ENCODE measurements around the gene RNH1. TPM values are rescaled to one million over a fixed set of nuclear protein-coding genes. Genes with fewer than 3 reads are reported as not detected.

The RNH1 gene
- total and polyA plus RNA-seq, 2 of the 8 experiments (the other 6 are each of a cell fraction or from before 2014, with no cell fraction given): 48.7 to 49.8 TPM

DNA sequence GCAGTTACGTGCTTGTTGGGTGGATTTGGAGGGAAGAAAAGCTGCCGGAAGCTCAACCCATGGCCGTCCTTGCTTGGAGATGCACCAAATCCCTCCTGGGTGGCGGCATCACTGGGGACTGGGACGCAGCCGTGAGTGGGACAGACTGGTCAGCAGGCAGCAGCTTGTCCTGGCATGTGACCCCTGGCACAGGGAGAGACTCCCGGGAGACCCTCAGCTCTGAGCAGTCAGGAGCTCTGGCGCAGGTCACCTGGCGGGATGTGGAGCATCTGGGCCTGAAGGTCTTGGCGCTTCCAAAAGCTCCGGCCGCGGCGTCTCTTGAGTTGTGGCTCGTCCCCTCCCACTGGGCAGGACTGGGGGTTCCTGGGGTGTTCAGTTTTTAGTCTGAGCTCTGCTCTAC lies 30.6 kb downstream of the RNH1 start:
- H3K27ac ChIP-seq (ENCODE audit: low read depth, low read length): no peak overlapping the region
- no peaks in the 10 kb centered on the region for H3K9me3 ChIP-seq (ENCODE audit: insufficient read depth in 2 of 2, low read depth in 1 of 2, low read length in 1 of 2)
- H3K4ac ChIP-seq (replicated peaks; ENCODE audit: insufficient read length, low read depth, low read length): no peak overlapping the region
- FAIRE-seq (no peak), DNase-seq (ENCODE audit: low read depth in 1 of 2, low spot score in 2 of 2) (no peak)
- peaks cover 0 to 7% (median 2%) of the 10 kb centered on the region in 4 experiments; a peak in 2 of 8 replicates for H3K36me3 ChIP-seq (ENCODE audit: control insufficient read depth in 2 of 4, insufficient read depth in 4 of 4, low read length in 3 of 4)
- no peaks in the 10 kb centered on the region for H3K27me3 ChIP-seq (replicated peaks in 1 of 4; ENCODE audit: control insufficient read depth in 3 of 4, extremely low read depth in 1 of 4, insufficient read depth in 3 of 4, low read length in 3 of 4)
- H3K18ac ChIP-seq (ENCODE audit: extremely low read depth, low read length): no peak overlapping the region
- no peak overlapping the region for H3K14ac ChIP-seq (ENCODE audit: insufficient read length)
- H2BK5ac ChIP-seq (ENCODE audit: low read depth, low read length): 0 out of 2 replicates have a peak overlapping the region, but pooled peaks have one; percentile 32
- H3K79me2 ChIP-seq (ENCODE audit: control insufficient read depth in 1 of 2, insufficient read depth in 2 of 2, low read length in 2 of 2): peaks cover 7 to 30% of the 10 kb centered on the region in 2 experiments
- H4K20me1 ChIP-seq (replicated peaks in 1 of 2; ENCODE audit: control insufficient read depth in 1 of 2, insufficient read depth in 2 of 2, low read length in 2 of 2): peaks cover 0 to 9% of the 10 kb centered on the region in 2 experiments
- no peak overlapping the region for H2BK12ac ChIP-seq (ENCODE audit: low read depth, low read length)
- H3K4me1 ChIP-seq (replicated peaks in 1 of 4; ENCODE audit: control insufficient read depth in 3 of 4, insufficient read depth in 4 of 4, low read length in 3 of 4): peaks cover 0 to 3% (median under 1%) of the 10 kb centered on the region in 4 experiments; a peak in 2 of 7 replicates
- H2BK20ac ChIP-seq (ENCODE audit: low read length): no peak overlapping the region
- no peaks in the 10 kb centered on the region for H3K23me2 ChIP-seq (ENCODE audit: low read depth, low read length)
- ChIA-PET POLR2A (ENCODE audit: partially characterized antibody) (interaction anchor here (0.8 to 1.8 kb wide), 6 partner anchors 9 to 59 kb away, joined by 3 to 4 read pairs (median 3); no protein-coding TSS in a partner anchor), CTCF (ENCODE audit: partially characterized antibody) (interaction anchor here (0.6 to 1.5 kb wide), 10 partner anchors 22 to 124 kb away, joined by 3 to 6 read pairs (median 3); no protein-coding TSS in a partner anchor)
- H2AK5ac ChIP-seq (ENCODE audit: low read depth, low read length): no peak overlapping the region
- H3K56ac ChIP-seq (replicated peaks; ENCODE audit: insufficient read length, low read depth, low read length): no peak overlapping the region
- TF ChIP-seq EZH2 (IDR thresholded peaks at IDR 0.05; ENCODE audit: low read depth, low read length, severe bottlenecking): no peak
- no peak for TF ChIP-seq RXRA (IDR thresholded peaks at IDR 0.05; ENCODE audit: insufficient read depth, low read depth, low read length)
- no peak for TF ChIP-seq SP2 (IDR thresholded peaks at IDR 0.05; ENCODE audit: low read length)
- no peak for TF ChIP-seq RBBP5 (IDR thresholded peaks at IDR 0.05; ENCODE audit: borderline replicate concordance, low read depth, low read length)
- no peak for TF ChIP-seq SIX5 (IDR thresholded peaks at IDR 0.05; ENCODE audit: low read depth, low read length)
- TF ChIP-seq, protein P1, sequence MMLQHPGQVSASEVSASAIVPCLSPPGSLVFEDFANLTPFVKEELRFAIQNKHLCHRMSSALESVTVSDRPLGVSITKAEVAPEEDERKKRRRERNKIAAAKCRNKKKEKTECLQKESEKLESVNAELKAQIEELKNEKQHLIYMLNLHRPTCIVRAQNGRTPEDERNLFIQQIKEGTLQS (IDR thresholded peaks at IDR 0.05; ENCODE audit: insufficient read depth, low read depth, low read length): no peak
- TF ChIP-seq CBX8 (IDR thresholded peaks at IDR 0.05; ENCODE audit: borderline replicate concordance, low read depth, low read length): no peak
- no peak overlapping the region for H2BK15ac ChIP-seq (ENCODE audit: low read length)
- H3K79me1 ChIP-seq (ENCODE audit: low read depth, low read length): peaks cover 16% of the 10 kb centered on the region
- H2AFZ ChIP-seq (ENCODE audit: low read length): no peak overlapping the region
- no peak overlapping the region for H3K23ac ChIP-seq (ENCODE audit: insufficient read length)
- no peak overlapping the region for H3K9ac ChIP-seq (replicated peaks in 1 of 4; ENCODE audit: extremely low read depth in 1 of 4, low read depth in 3 of 4, low read length in 3 of 4)
- WGBS, 2 experiments (ENCODE audit: extremely low coverage in 1 of 2, insufficient coverage in 1 of 2, insufficient read length in 1 of 2, insufficient replicate concordance in 2 of 2, low coverage in 1 of 2, low lambda C conversion rate in 2 of 2, missing lambda C conversion rate in 1 of 2): 91% methylated on average over 15 of the region's 15 CpGs; no CpG with 5 or more reads in 1 of the 2 experiments
- H4K91ac ChIP-seq (replicated peaks; ENCODE audit: insufficient read length, low read length): no peak overlapping the region
- H4K8ac ChIP-seq (ENCODE audit: extremely low read depth, insufficient read depth, low read length): no peak overlapping the region
- no peak overlapping the region for H4K5ac ChIP-seq (ENCODE audit: insufficient read length, low read depth, low read length)
- H3K4me3 ChIP-seq (ENCODE audit: extremely low read depth in 1 of 4, insufficient read depth in 2 of 4, low read depth in 3 of 4, low read length in 4 of 4): no peak overlapping the region
- H2BK120ac ChIP-seq (replicated peaks; ENCODE audit: low read depth, low read length): no peak overlapping the region
- H3K4me2 ChIP-seq (ENCODE audit: insufficient read depth in 1 of 2, low read depth in 2 of 2, low read length in 2 of 2): no peak overlapping the region

All from H1 (cell line).